ENCODE results near the gene ANGPT4. TPM values are rescaled to one million over a fixed set of nuclear protein-coding genes. Genes with fewer than 3 reads are reported as not detected.
A peak's percentile ranks its signal among the peaks of the same experiment; 100 is the strongest.

Gene ANGPT4, protein sequence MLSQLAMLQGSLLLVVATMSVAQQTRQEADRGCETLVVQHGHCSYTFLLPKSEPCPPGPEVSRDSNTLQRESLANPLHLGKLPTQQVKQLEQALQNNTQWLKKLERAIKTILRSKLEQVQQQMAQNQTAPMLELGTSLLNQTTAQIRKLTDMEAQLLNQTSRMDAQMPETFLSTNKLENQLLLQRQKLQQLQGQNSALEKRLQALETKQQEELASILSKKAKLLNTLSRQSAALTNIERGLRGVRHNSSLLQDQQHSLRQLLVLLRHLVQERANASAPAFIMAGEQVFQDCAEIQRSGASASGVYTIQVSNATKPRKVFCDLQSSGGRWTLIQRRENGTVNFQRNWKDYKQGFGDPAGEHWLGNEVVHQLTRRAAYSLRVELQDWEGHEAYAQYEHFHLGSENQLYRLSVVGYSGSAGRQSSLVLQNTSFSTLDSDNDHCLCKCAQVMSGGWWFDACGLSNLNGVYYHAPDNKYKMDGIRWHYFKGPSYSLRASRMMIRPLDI
- total RNA-seq (1 to 10 TPM in 1 of 5 donors, under 1 TPM in 1, not detected in 3; 0.29 to 1.8 TPM), polyA plus RNA-seq (under 1 TPM in 2 of 3 donors, not detected in 1; 0.05 to 0.06 TPM)
- long read RNA-seq, donor 1: 0 reads
- long read RNA-seq, donor 2: 0 reads
- long read RNA-seq, donor 3: 0 reads
- long read RNA-seq, donor 4: 0 reads
- long read RNA-seq, donor 5: 0 reads
- long read RNA-seq, donor 6: 0 reads
- long read RNA-seq, donor 7: 0 reads
- long read RNA-seq, donor 8: 0 reads
- long read RNA-seq, donor 9: 0 reads
- long read RNA-seq, donor 10: 0 reads

DNA sequence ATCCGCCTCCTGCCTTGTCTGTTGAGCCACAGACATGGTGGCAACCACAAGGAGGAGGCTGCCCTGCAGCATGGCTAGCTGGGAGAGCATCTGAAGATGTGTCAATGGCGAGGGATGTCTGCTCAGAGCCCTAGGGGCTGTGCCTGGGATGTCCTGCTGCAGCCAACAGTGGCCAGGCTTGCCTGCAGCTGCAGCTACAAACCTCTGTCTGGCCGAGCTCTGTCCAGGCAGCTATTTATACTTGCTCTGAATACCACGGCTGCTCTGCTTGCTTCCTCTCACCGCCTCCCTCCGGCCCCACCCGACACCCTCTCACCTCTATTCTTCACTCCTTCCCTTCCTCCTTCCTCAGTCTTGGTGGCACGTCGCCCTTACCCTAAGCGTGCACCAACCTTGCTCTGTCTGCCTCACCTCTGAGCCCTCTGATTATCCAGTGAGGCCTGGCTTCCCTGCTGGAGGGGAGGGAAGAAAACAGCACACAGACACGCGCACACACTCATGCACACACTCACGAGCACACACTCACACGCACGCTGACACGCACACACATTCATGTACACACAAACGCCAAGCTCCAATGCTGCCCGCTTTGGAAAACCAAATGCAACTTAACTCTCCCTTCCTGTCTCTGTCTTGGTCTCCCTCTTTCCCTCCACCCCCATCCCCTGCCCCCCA is at the start of gene ANGPT4:
ANGPT4 (minus strand) TSS at position 210 of the 675 bp plus-strand sequence; CDS start at position 90, 120 bp downstream.
- TF ChIP-seq POLR2A (IDR thresholded peaks at IDR 0.05) (no peak), CTCF (IDR thresholded peaks at IDR 0.05) (no peak), EP300 (IDR thresholded peaks at IDR 0.05) (no peak), POLR2AphosphoS5 (IDR thresholded peaks at IDR 0.05) (no peak)
- peak in 1 of 2 donors; percentile 31 for DNase-seq
- H3K36me3 ChIP-seq: no peaks in the 10 kb centered on the region
- peaks cover 0 to 53% (median 6%) of the 10 kb centered on the region in 3 donors for H3K27me3 ChIP-seq
- H3K4me3 ChIP-seq: no peak within 1 kb of the TSS
- no peak within 1 kb of the TSS for H3K27ac ChIP-seq
- intact Hi-C loops (cut with DNase I; ENCODE audit: low total_unique reads): no loop called here
- WGBS, 5 donors: 25 to 40% (median 33%) methylated on average over 17 to 18 of the region's 18 CpGs
- no peaks in the 10 kb centered on the region for H3K9me3 ChIP-seq
- no peaks in the 10 kb centered on the region for H3K4me1 ChIP-seq

DNA sequence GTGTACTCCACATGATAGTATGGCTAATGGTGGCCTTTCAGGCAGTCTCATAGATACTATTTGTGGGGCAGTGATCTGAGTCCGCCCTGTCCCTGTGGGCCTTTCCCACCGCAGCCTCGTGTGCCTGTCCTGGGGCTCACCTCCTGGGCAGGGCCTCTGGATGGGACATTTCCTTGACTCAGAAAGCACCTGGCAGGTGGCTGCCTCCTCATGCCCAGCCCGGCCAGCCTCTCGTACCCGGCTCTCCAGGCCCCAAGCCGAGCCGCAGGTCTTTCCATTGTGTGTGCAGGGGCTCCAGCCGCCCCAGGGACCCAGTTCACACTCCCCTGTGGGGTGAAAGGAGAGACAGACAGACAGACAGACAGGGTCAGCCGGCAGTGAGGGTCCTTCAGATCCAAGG is 47.7 kb upstream of the ANGPT4 start:
- Histone ChIP-seq H3K4me1 (no peaks in the 10 kb centered on the region), H3K36me3 (no peaks in the 10 kb centered on the region), H3K9me3 (peaks cover 0 to 10% (median 2%) of the 10 kb centered on the region in 4 donors), H3K27me3 (peaks cover 0 to 65% (median 6%) of the 10 kb centered on the region in 3 donors), H3K4me3 (no peak overlapping the region), H3K27ac (no peak overlapping the region)
- intact Hi-C loops (cut with DNase I; ENCODE audit: low total_unique reads): no loop called here
- TF ChIP-seq POLR2A (IDR thresholded peaks at IDR 0.05) (no peak), POLR2AphosphoS5 (IDR thresholded peaks at IDR 0.05) (no peak), CTCF (IDR thresholded peaks at IDR 0.05) (no peak), EP300 (IDR thresholded peaks at IDR 0.05) (no peak)
- 80 to 89% (median 86%) methylated on average over 10 of the region's 10 CpGs for WGBS, 5 donors
- DNase-seq: no peak

DNA sequence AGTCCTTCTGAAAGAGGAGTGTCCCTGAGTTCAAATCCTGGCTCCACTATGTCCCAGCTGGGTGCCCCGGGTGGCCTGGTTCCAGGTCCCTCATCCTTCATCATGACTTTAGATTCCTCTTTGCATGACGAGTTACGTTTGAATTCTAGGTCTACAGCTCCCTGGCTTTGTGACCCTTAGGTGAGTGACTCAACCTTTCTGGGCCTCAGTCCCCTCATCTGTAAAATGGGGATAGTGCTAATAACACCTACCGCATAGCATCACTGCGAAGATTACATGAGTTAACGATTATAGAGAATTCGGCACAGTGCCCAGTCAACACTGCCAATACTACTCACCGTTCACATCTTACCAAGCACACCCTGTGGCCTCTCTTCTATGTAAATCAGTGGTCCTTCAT is 46.5 kb upstream of the ANGPT4 start:
- peaks cover 0 to 67% (median 16%) of the 10 kb centered on the region in 3 donors for H3K27me3 ChIP-seq
- no peak overlapping the region for H3K27ac ChIP-seq
- no peaks in the 10 kb centered on the region for H3K4me1 ChIP-seq
- no peaks in the 10 kb centered on the region for H3K36me3 ChIP-seq
- intact Hi-C loops (cut with DNase I; ENCODE audit: low total_unique reads): no loop called here
- no peak overlapping the region for H3K4me3 ChIP-seq
- TF ChIP-seq EP300 (IDR thresholded peaks at IDR 0.05): no peak
- no peak for TF ChIP-seq POLR2A (IDR thresholded peaks at IDR 0.05)
- no peak for TF ChIP-seq POLR2AphosphoS5 (IDR thresholded peaks at IDR 0.05)
- TF ChIP-seq CTCF (IDR thresholded peaks at IDR 0.05): no peak
- H3K9me3 ChIP-seq: peaks cover 0 to under 1% (median 0%) of the 10 kb centered on the region in 4 donors
- DNase-seq: no peak
- WGBS, 5 donors: 83 to 92% (median 84%) methylated on average over 8 of the region's 8 CpGs

- Histone ChIP-seq H3K36me3 (no peaks in the 10 kb centered on the region), H3K27me3 (peaks cover 0 to 71% (median 16%) of the 10 kb centered on the region in 3 donors), H3K27ac (no peak overlapping the region), H3K9me3 (no peaks in the 10 kb centered on the region), H3K4me1 (no peaks in the 10 kb centered on the region), H3K4me3 (no peak overlapping the region)
- 67 to 81% (median 78%) methylated on average over 3 of the region's 3 CpGs for WGBS, 5 donors
- DNase-seq: no peak
- intact Hi-C loops (cut with DNase I; ENCODE audit: low total_unique reads): no loop called here
- no peak for TF ChIP-seq POLR2AphosphoS5 (IDR thresholded peaks at IDR 0.05)
These were observed 46.1 kb upstream of the ANGPT4 start for GRCh38 chr20:962223-962622.

Measured in stomach (tissue), 19 donors.